Stimulated activated CD4-positive, alpha-beta T cell treated with anti-CD3 and anti-CD28 coated beads, Interleukin-4, amount 100 ng/mL, for 24 hours (primary cell): ENCODE results near the gene MBD3.
"Not testable (repeated sequence)": the region's sequence is repeated elsewhere in the genome, so short reads cannot be mapped to it uniquely, and the experiment has no call there.

ENCODE experiments used
- DNase-seq: peaks from one replicate; pipeline ENCODE4 v3.0.0-alpha.2; 2020

MBD3 gene

DNA sequence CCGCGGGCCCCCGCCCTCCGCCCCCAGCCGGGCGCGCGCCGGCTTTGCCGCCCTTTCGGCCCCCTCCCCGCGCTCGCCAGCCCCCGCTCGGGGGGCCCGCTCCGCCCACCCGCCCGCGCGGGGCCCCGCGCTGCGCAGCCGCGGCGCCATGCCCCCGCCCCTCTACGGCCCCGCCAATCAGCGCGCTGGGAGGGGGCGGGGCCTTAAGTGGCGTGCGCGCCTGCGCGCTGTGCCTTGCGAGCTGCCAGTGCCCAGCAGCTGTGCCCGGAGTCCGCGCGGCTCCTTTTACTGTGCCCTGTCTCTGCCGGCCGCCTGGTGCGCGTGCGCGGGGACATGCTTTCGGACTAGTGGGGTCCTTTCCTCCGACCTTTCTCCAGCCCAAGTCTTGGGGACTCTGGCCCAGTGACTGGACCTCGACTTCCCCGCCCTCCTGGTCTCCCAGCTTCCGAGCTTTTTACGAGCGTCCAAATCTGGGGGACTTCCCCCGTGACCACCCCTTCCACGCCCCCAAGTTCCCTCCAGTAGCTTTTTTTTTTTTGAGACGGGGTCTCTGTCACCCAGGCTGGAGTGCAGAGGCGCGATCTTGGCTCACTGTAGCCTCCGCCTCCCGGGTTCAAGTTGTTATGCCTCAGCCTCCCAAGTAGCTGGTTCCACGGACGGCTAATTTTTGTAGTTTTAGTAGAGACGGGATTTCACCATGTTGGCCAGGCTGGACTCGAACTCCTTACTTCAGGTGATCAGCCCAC is at the start of gene MBD3:
MBD3 (minus strand) TSS at position 111 of the 746 bp plus-strand sequence. CDS start 234 bp downstream, outside the sequence.
- DNase-seq: peak; percentile 87

GRCh38 chr19:1640893-1641448 is 48.3 kb upstream of the MBD3 start:
- not testable (repeated sequence) for DNase-seq

DNA sequence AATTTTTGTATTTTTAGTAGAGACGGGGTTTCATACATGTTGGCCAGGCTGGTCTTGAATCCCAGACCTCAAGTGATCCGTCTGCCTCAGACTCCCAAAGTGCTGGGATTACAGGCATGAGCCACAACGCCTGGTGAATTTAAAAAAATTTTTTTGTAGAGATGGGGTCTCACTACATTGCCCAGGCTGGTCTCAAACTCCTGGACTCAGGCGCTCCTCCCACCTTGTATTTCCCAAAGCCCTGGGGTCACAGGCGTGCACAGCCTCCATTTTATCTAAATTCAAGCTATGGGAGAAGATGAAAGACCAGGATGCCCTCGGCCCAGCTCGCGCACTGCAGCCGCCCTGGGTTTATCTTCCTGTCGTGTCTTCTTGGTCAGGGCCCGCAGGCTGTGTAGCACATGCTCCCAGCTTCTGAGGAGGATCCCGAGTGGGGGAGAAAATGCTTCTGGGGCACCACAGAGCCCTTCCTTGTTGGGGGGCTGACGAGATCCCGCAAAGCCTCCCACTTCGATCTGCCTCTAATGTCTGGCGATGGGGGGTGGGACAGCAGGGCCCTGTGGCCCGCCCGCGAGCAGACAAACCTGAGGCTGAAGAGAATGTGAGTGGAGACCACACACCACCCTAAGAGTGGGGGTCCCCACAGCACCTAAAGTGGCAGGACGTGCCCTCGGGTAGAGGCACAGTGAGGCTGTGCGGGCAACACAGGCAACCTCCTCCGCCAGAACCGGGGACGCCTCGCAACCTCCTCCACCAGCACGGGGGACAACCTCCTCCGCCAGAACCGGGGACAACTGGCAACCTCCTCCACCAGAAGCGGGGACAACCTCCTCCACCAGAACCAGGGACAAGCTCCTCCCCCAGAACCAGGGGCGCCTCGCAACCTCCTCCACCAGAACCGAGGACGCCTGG is 43.9 kb upstream of the MBD3 start:
- DNase-seq: no peak

GRCh38 chr19:1634938-1635243 is 42.2 kb upstream of the MBD3 start:
- no peak for DNase-seq

DNA sequence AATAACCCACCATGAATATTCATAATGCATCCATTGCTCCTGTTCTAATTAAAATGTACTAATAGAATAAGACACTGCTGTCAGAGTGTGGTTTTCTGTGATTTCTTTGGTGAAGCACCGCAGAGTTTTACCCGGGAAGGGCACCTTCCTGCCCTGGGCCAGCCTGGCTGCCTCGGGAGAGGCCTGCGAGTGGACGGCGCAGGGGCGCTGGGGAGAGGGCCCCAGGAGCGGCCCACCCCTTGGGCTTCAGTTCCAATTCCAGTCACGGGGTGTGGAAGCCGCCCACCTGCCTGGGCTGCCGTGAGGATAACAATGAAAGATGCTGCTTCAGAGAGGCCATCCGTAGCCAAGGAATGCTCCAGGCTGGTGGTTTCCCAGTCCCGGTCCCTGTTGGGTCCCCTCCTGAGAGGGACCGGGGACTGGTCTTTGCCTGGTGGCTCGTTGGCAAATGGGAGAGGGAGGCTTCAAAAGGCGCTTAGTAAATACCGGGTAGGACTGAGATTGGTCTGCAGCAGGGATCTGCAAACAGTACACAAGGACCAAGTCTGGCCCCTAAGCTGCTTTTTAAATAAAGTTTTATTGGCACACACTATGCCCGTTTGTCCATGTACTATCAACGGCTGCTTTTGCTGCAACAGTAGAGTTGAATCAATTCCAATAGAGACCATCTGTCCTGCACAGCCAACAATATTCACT is 41.7 kb upstream of the MBD3 start:
- no peak for DNase-seq

- DNase-seq: no peak
Observed at GRCh38 chr19:1633269-1633826, 40.7 kb upstream of the MBD3 start.

DNA sequence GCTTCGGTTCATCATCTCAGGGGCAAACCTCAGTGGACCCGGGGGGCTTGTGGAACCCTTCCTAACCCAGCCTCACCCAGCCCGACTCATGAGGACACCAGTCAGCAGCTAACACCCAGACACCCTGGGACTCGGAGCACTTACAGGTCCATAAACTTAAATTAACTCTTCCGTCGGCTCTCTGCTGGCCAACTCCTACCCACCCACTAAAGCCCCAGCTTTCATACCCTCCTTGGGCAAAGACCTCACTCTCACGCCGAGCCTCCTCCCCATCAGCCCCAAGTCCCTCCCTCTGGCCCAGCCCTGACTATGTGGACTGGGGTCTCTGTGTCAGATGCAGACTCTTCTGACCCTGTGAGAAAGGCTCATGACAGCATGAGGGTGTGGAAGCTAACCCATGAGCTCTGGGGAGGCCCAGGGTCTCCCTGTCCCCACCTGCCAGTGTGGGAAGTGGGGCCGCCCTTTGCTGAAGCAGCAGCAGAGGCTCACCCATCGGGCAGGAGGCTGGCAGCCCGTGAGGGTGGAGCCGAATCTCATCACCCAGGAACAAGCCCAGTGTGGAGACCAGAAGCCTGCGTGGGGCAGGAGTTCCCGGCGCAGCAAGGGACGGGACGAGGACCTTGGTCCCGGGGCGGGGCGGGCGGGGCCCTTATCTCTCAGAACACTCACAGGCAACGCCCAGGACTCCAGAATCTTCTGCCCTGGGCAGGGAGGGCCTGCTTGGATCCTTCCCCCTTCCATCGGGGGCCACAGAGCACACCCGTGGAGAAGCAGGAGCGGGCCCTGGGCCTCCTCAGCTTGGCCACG is 40.0 kb upstream of the MBD3 start:
- DNase-seq: no peak

DNA sequence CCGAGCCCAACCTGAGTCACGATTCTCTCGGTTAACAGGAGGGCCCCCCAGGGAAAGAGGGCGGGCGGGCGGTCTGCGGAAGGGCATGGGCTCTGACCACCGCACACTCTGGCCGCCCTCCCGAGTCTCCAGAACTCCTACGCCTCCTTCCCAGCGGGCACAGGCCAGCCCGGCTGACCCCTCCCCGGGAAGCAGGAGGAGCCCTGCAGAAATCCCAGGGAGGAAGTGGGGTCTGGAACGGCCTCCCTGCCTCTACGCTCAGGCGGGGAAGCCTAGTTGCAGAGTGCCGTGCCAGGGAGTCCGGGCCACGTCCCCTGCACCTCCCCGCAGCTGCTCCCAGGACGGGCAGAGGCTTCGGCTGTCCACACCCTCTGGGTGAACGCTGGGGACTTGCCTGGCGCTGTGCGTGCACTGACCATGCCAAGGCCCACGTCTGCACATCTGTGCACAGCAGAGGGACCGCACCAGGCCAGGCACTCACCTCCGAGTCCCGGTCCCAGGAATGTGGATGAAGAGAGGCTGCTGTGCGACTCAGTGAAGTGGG is 39.0 kb upstream of the MBD3 start:
- no peak for DNase-seq

- no peak for DNase-seq
Observed at GRCh38 chr19:1630811-1631210, 38.1 kb upstream of the MBD3 start.

GRCh38 chr19:1630012-1630411 is 37.3 kb upstream of the MBD3 start:
- no peak for DNase-seq

DNA sequence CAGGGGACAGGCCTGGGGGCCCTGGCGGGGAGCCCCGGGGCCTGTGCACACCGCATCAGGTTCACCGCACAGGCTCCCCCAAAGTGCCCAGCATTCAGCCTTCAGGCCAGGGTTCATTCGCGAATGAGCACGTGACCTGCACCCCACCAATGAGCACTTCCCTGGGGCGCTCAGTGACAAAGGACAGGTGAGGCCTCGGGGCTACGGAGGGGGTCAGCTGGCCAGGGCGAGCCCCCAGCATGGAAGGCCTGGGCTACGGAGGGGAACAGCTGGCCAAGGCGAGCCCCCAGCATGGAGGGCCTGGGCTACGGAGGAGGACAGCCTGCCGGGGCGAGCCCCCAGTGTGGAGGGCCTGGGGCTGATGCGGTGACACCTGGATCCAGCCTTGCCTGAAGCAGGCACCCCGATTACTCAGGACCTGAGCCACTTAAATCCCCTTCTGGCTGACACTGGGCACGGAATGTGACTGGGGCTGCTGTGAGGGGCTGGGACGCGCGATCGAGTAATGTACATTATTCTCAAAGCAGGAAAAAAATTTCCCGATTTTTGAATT is 36.7 kb upstream of the MBD3 start:
- no peak for DNase-seq

GRCh38 chr19:1627194-1627593 is 34.5 kb upstream of the MBD3 start:
- DNase-seq: no peak

DNA sequence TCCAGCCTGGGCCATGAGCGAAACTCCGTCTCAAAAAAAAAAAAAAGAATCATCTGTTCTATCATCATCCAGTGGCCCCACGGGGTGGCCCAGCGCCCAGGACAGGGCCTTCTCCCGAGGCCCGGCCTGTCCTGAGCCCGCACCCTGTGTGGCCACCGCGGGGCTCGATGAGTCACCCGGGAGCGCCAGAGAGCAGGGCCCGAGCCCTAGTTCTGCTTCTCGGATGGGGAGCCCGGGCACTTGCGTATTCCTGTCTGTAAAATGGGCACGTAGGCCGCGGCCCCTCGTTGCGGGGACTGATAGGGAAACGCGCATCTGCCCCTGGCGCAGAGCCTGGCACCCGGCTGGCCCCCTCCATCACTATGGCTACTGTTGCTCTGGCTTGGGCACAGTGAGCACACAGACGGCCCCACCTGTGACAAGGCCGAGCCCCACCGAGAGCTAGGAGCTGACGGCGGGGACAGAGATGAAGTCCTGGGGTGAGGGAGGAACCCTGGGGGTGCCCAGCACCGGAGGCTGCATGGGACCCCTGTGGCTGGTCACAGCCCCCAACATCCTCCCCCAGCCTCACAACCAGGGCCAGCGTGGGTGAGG is 33.8 kb upstream of the MBD3 start:
- DNase-seq: no peak

GRCh38 chr19:1624458-1624857 is 31.8 kb upstream of the MBD3 start:
- DNase-seq: peak; percentile 58

DNA sequence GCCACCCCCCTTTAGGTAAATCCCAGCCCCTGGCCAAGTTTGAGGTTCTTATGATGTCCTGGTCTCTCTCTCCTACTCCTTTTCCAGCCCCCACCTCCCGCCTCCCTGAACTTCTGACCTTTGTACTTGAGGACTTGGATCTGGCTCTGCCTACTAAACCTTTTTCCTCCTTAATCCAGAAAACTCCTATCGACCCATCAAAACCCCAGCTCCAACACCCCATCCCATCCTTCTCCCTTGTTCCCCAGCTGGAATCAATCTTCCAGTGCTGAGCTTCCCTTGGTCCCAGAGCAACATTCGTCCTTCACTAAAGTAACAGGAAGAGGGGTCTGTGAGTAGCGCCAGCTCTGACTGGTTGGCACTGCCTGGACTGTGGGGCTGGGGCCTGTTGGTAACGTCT is 29.9 kb upstream of the MBD3 start:
- DNase-seq: no peak

DNA sequence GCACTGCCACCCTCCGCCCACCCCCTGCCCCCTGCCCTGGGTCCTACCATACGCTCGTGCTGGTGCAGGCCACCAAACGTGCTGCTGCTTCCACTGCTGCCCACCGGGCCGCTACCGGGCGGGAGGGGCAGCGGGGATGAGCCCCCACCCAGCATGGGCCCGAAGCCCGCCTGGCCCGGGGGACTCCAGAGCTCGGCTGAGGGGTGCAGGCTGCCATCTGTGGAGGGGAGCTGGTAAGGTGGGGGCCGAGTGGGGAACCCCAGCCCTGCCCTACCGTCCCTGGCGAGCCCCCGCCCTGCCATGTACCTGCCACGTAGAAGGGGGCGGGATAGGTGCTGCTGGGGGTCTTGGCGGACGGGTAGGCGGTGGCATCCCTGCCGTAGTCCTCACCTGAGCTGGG is 29.3 kb upstream of the MBD3 start:
- no peak for DNase-seq

DNA sequence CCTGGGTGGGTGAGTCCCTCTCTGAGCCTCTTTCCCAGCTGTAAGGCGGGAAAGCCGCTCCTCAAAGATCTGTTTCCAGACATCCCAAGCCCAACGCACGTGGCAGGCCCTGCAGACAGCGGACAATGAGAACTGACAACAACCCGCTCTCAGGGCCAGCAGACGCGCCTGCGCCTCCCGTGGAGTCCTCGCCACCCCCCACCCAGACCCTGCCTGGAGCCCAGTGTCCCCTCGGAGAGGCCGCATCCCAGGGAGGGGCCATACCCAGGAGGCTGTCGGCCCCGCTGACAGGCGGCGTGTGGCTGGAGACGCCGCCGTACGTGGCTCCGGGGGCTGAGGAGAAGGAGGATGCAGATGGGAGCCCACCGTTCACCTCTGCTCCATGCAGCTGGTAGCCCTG is 28.9 kb upstream of the MBD3 start:
- no peak for DNase-seq

DNA sequence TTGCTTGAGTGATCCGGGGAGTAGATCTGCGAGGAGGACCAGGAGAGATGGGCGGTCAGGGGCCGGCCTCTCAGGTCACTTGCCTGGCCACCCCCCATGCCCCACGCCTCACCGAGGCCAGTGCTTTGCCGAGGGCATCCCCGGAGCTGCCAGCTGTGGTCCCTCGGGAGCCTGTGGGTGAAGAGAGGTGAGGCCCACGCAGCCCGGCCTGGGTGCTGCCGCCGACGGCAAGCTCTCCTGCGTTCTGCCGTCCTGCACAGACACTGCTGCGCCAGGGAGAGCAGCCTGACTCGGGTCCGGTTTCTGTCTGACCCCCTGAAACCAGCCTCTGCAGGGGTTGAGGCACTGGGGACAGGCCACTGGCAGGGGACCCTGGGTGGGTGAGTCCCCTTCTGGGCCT is 28.4 kb upstream of the MBD3 start:
- DNase-seq: no peak

DNA sequence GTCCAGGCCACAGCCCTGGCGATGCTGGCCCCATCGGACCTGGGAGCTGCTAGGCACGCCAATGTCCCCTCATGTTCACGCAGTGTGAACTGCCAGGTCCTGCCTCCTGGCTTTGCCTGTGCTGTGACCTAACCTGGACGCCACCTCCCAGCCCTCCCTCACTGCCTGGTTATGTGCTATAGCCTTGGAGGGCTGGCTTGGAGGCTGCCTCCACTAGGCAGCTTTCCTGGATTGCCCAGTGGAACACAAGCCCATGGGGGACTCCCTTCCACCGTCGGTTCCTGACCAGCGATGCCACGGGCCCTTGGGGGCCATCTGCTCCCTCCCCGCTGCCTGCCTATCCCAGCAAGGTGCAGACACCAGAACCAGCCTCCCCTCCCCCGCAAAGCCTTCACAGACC is 27.8 kb upstream of the MBD3 start:
- no peak for DNase-seq

- DNase-seq: no peak
Observed at GRCh38 chr19:1619703-1620102, 27.0 kb upstream of the MBD3 start.

DNA sequence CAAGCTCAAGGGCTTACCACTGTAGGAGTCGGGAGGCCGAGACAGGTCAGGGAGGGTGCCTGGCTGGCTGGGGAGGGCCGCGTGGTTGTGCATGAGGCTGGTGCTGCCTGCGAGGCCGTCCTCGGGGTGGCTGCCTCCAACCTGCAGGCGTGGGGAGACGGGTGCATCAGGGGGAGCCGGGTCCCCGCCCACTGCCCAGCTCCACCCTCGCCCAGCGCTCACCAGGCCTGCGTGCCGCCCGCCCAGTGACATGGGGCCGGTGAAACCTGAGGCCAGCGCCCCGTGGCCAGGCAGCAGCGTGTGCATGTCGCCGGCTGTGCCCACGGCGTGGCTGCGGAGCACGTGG is 26.4 kb upstream of the MBD3 start:
- DNase-seq: no peak
